ENCODE measurements around the gene LGALS4.
"Not testable (repeated sequence)": the region's sequence is repeated elsewhere in the genome, so short reads cannot be mapped to it uniquely, and the experiment has no call there.

LGALS4 gene

GRCh38 chr19:38765214-38765613 lies 47.5 kb downstream of the LGALS4 start:
- DNase-seq (ENCODE audit: low read depth) = no peak
- no peak for TF ChIP-seq CTCF (conservative IDR thresholded peaks at IDR 0.05; ENCODE audit: low read length)
- H3K4me3 ChIP-seq (ENCODE audit: low read length) = no peak overlapping the region

GRCh38 chr19:38763795-38764220 lies 48.9 kb downstream of the LGALS4 start:
- no peak for DNase-seq (ENCODE audit: low read depth)
- no peak for TF ChIP-seq CTCF (conservative IDR thresholded peaks at IDR 0.05; ENCODE audit: low read length)
- H3K4me3 ChIP-seq (ENCODE audit: low read length) = no peak overlapping the region

- H3K4me3 ChIP-seq (ENCODE audit: low read length); DNase-seq (ENCODE audit: low read depth): not testable (repeated sequence)
These were observed 50.8 kb downstream of the LGALS4 start for GRCh38 chr19:38761884-38762389.

- H3K4me3 ChIP-seq (ENCODE audit: low read length); DNase-seq (ENCODE audit: low read depth): not testable (repeated sequence)
These were observed 51.8 kb downstream of the LGALS4 start for GRCh38 chr19:38760805-38761517.

GRCh38 chr19:38759590-38760003 lies 53.1 kb downstream of the LGALS4 start:
- no peak for TF ChIP-seq CTCF (conservative IDR thresholded peaks at IDR 0.05; ENCODE audit: low read length)
- DNase-seq (ENCODE audit: low read depth) = no peak
- H3K4me3 ChIP-seq (ENCODE audit: low read length) = no peak overlapping the region

GRCh38 chr19:38754196-38754595 lies 58.5 kb downstream of the LGALS4 start:
- not testable (repeated sequence) for H3K4me3 ChIP-seq (ENCODE audit: low read length); DNase-seq (ENCODE audit: low read depth)

GRCh38 chr19:38753783-38754182 lies 59.0 kb downstream of the LGALS4 start:
- H3K4me3 ChIP-seq (ENCODE audit: low read length); DNase-seq (ENCODE audit: low read depth): not testable (repeated sequence)
